H9 (cell line): ENCODE data around the gene ARHGEF25. TPM values are rescaled to one million over a fixed set of nuclear protein-coding genes. Genes with fewer than 3 reads are reported as not detected.
A peak's percentile ranks its signal among the peaks of the same experiment; 100 is the strongest.

Experiments
- DNase-seq: peaks from one replicate; pipeline ENCODE4 v3.0.0-alpha.2; 2017
- H2AFZ ChIP-seq: one replicate; pipeline ENCODE4 v1.6.1; 2013; ENCODE audit warnings: mild to moderate bottlenecking, low read length, control low read depth, moderate library complexity
- H2AK5ac ChIP-seq: 2 replicates; pipeline ENCODE4 v1.6.1; 2013; ENCODE audit warnings: low read length, control low read depth, mixed read lengths; ENCODE audit not compliant: insufficient read length
- H2BK120ac ChIP-seq: one replicate; pipeline ENCODE4 v1.6.1; 2013; ENCODE audit warnings: low read depth, mild to moderate bottlenecking, low read length, control low read depth, inconsistent platforms; ENCODE audit not compliant: poor library complexity, severe bottlenecking
- H2BK12ac ChIP-seq: 2 replicates; pipeline ENCODE4 v1.6.1; 2013; ENCODE audit warnings: low read length, control low read depth, mixed read lengths, low read depth; ENCODE audit not compliant: insufficient read length
- H2BK15ac ChIP-seq: 2 replicates; pipeline ENCODE4 v1.6.1; 2013; ENCODE audit warnings: low read depth, low read length, control low read depth
- H2BK20ac ChIP-seq: one replicate; pipeline ENCODE4 v1.6.1; 2013; ENCODE audit warnings: low read depth, mild to moderate bottlenecking, low read length, control low read depth, inconsistent platforms; ENCODE audit not compliant: poor library complexity, severe bottlenecking
- H2BK5ac ChIP-seq: 2 replicates; pipeline ENCODE4 v1.6.1; 2013; ENCODE audit warnings: low read length, control low read depth, mixed read lengths; ENCODE audit not compliant: insufficient read length
- H3K14ac ChIP-seq: 2 replicates; pipeline ENCODE4 v1.6.1; 2013; ENCODE audit warnings: low read length, control low read depth; ENCODE audit not compliant: insufficient read depth
- H3K18ac ChIP-seq: 2 replicates; pipeline ENCODE4 v1.6.1; 2013; ENCODE audit warnings: low read depth, mild to moderate bottlenecking, mixed read lengths, low read length, control low read depth; ENCODE audit not compliant: insufficient read length
- H3K23ac ChIP-seq: 2 replicates; pipeline ENCODE4 v1.6.1; 2013; ENCODE audit warnings: low read length, control low read depth, mixed read lengths, low read depth; ENCODE audit not compliant: insufficient read length
- H3K23me2 ChIP-seq: 2 replicates; pipeline ENCODE4 v1.6.1; 2013; ENCODE audit warnings: low read depth, mild to moderate bottlenecking, mixed read lengths, low read length, control low read depth; ENCODE audit not compliant: insufficient read length, poor library complexity, severe bottlenecking
- H3K27ac ChIP-seq: 2 replicates; pipeline ENCODE4 v1.5.1; 2013; ENCODE audit warnings: low read length, control low read depth, mixed read lengths, low read depth; ENCODE audit not compliant: insufficient read length
- H3K27me3 ChIP-seq: 2 replicates; pipeline ENCODE4 v1.6.1; 2013; ENCODE audit warnings: low read length, control low read depth, inconsistent platforms; ENCODE audit not compliant: insufficient read depth
- H3K4ac ChIP-seq: 2 replicates; pipeline ENCODE4 v1.6.1; 2013; ENCODE audit warnings: low read depth, mild to moderate bottlenecking, control low read depth, inconsistent platforms, low read length, moderate library complexity
- H3K4me1 ChIP-seq: 2 replicates; pipeline ENCODE4 v1.6.1; 2013; ENCODE audit warnings: low read length, control low read depth, inconsistent platforms; ENCODE audit not compliant: insufficient read depth
- H3K4me2 ChIP-seq: 2 replicates; pipeline ENCODE4 v1.6.1; 2013; ENCODE audit warnings: low read length, control low read depth, mixed read lengths; ENCODE audit not compliant: insufficient read length, insufficient read depth
- H3K56ac ChIP-seq: 2 replicates; pipeline ENCODE4 v1.6.1; 2013; ENCODE audit warnings: low read depth, mild to moderate bottlenecking, mixed read lengths, low read length, control low read depth; ENCODE audit not compliant: insufficient read length
- H3K79me1 ChIP-seq: 2 replicates; pipeline ENCODE4 v1.6.1; 2013; ENCODE audit warnings: low read depth, mild to moderate bottlenecking, moderate library complexity, low read length, control low read depth, inconsistent platforms; ENCODE audit not compliant: insufficient read depth, poor library complexity, severe bottlenecking
- H3K79me2 ChIP-seq: 2 replicates; pipeline ENCODE4 v1.6.1; 2013; ENCODE audit warnings: low read length, control low read depth, inconsistent platforms; ENCODE audit not compliant: insufficient read depth
- H3K9ac ChIP-seq: 2 replicates; pipeline ENCODE4 v1.6.1; 2013; ENCODE audit warnings: low read length, control low read depth, mixed read lengths; ENCODE audit not compliant: insufficient read length; ENCODE audit errors: extremely low read depth
- H3K9me3 ChIP-seq: one replicate; pipeline ENCODE4 v1.6.1; 2013; ENCODE audit warnings: low read depth, low read length, inconsistent platforms; ENCODE audit not compliant: control insufficient read depth
- H3T11ph ChIP-seq: one replicate; pipeline ENCODE4 v1.6.1; 2013; ENCODE audit warnings: mild to moderate bottlenecking, low read length, control low read depth, inconsistent platforms
- H4K20me1 ChIP-seq: one replicate; pipeline ENCODE4 v1.6.1; 2013; ENCODE audit not compliant: control insufficient read depth, insufficient read length, insufficient read depth
- H4K5ac ChIP-seq: 2 replicates; pipeline ENCODE4 v1.6.1; 2013; ENCODE audit warnings: low read depth, mild to moderate bottlenecking, mixed read lengths, low read length, control low read depth; ENCODE audit not compliant: insufficient read length
- H4K8ac ChIP-seq: replicated peaks from 2 replicates; pipeline ENCODE4 v1.6.1; 2013; ENCODE audit warnings: low read length, control low read depth, mixed read lengths, low read depth; ENCODE audit not compliant: insufficient read length
- H4K91ac ChIP-seq: 2 replicates; pipeline ENCODE4 v1.6.1; 2013; ENCODE audit warnings: low read depth, mild to moderate bottlenecking, moderate library complexity, mixed read lengths, low read length, control low read depth; ENCODE audit not compliant: insufficient read length
- H3K27ac Mint-ChIP-seq, 3 experiments: 2 replicates in 2 of 3; 3 replicates in 1 of 3; pipeline ENCODE4 v1.8.0; 2020 to 2021; ENCODE audit warnings: mixed read lengths in 3 of 3, mild to moderate bottlenecking in 1 of 3, moderate library complexity in 1 of 3
- H3K27me3 Mint-ChIP-seq: 2 replicates; pipeline ENCODE4 v1.8.0; 2021; ENCODE audit warnings: low read depth, mild to moderate bottlenecking, moderate library complexity, mixed read lengths
- H3K36me3 Mint-ChIP-seq, 3 experiments: 2 replicates in 2 of 3; 3 replicates in 1 of 3; pipeline ENCODE4 v1.8.0; 2020 to 2021; ENCODE audit warnings: low read depth in 3 of 3, mixed read lengths in 3 of 3; ENCODE audit not compliant: insufficient read depth in 1 of 3
- H3K4me1 Mint-ChIP-seq, 2 experiments: 2 replicates each; pipeline ENCODE4 v1.8.0; 2020; ENCODE audit warnings: mixed read lengths in 2 of 2
- H3K4me3 Mint-ChIP-seq, 2 experiments: 2 replicates in 1 of 2; 3 replicates in 1 of 2; pipeline ENCODE4 v1.8.0; 2020 to 2021; ENCODE audit warnings: mild to moderate bottlenecking in 2 of 2, mixed read lengths in 2 of 2, moderate library complexity in 1 of 2
- H3K9me3 Mint-ChIP-seq, 2 experiments: 2 replicates in 1 of 2; 3 replicates in 1 of 2; pipeline ENCODE4 v1.8.0; 2020; ENCODE audit warnings: mild to moderate bottlenecking in 2 of 2, mixed read lengths in 2 of 2, moderate library complexity in 1 of 2
- CTCF ChIP-seq: fragments of 200-600 bp; sonication (generic); conservative IDR thresholded peaks from 3 replicates; pipeline ENCODE4 v1.8.0; 2021; ENCODE audit warnings: antibody characterized with exemption, mild to moderate bottlenecking
- WGBS: extraction: QIAGEN DNeasy Blood & Tissue Kit; methylation state at CpG from one replicate; pipeline ENCODE4 v1.1.7; 2013; ENCODE audit warnings: missing lambda C conversion rate, low lambda C conversion rate, mixed read lengths; ENCODE audit not compliant: insufficient read length; ENCODE audit errors: extremely low coverage; 5-methylcytosine and 5-hydroxymethylcytosine counted together
- total RNA-seq: library from RNA; stranded (reverse); gene quantifications from 2 replicates; pipeline ENCODE4 v1.2.1, GENCODE V29; 2021

The ARHGEF25 gene
- total RNA-seq, 1 experiment from 2014 or later = 22.6 TPM

- Histone ChIP-seq H3K9ac (no peak overlapping the region), H4K5ac (no peak overlapping the region), H2BK12ac (no peak overlapping the region), H3K4me2 (no peak overlapping the region), H3K79me2 (no peaks in the 10 kb centered on the region), H3K4me1 (no peaks in the 10 kb centered on the region), H4K8ac (no peak overlapping the region), H2AK5ac (no peak overlapping the region), H3K27me3 (no peaks in the 10 kb centered on the region), H3K23ac (no peak overlapping the region), H4K20me1 (no peaks in the 10 kb centered on the region), H3K27ac (no peak overlapping the region), H3K4ac (no peak overlapping the region), H3K9me3 (no peaks in the 10 kb centered on the region), H3K23me2 (no peaks in the 10 kb centered on the region), H3K18ac (no peak overlapping the region), H3K56ac (no peak overlapping the region), H3T11ph (no peak overlapping the region), H3K79me1 (no peaks in the 10 kb centered on the region), H2AFZ (no peak overlapping the region), H2BK120ac (no peak overlapping the region), H3K14ac (no peak overlapping the region), H2BK5ac (no peak overlapping the region), H4K91ac (no peak overlapping the region), H2BK20ac (no peak overlapping the region), H2BK15ac (no peak overlapping the region)
- no peaks in the 10 kb centered on the region for H3K27me3 Mint-ChIP-seq
- H3K4me3 Mint-ChIP-seq = peak overlapping the region in 1 of 2 experiments; percentile 1; a peak in 1 of 5 replicates
- no CpG with 5 or more reads among the region's 2 CpGs for WGBS
- H3K4me1 Mint-ChIP-seq = peaks cover 0 to 2% of the 10 kb centered on the region in 2 experiments; a peak in 1 of 4 replicates
- TF ChIP-seq CTCF = no peak
- no peak for DNase-seq
- H3K27ac Mint-ChIP-seq = no peak overlapping the region
- H3K36me3 Mint-ChIP-seq = peaks cover 16 to 45% (median 34%) of the 10 kb centered on the region in 3 experiments
- H3K9me3 Mint-ChIP-seq = no peaks in the 10 kb centered on the region
Measured at GRCh38 chr12:57584050-57584449, 27.2 kb upstream of the ARHGEF25 start.
